HG02885 (cell line): Measurements from ENCODE around the gene LEKR1.
A peak's percentile ranks its signal among the peaks of the same experiment; 100 is the strongest.
"Not testable (repeated sequence)": the region's sequence is repeated elsewhere in the genome, so short reads cannot be mapped to it uniquely, and the experiment has no call there.

Experiments
- ATAC-seq: cut with Tn5 transposase; IDR thresholded peaks from one replicate; pipeline ENCODE4 v1.9.1; 2021; ENCODE audit warnings: mild to moderate bottlenecking; ENCODE audit not compliant: unreplicated experiment, poor library complexity

LEKR1 gene

DNA sequence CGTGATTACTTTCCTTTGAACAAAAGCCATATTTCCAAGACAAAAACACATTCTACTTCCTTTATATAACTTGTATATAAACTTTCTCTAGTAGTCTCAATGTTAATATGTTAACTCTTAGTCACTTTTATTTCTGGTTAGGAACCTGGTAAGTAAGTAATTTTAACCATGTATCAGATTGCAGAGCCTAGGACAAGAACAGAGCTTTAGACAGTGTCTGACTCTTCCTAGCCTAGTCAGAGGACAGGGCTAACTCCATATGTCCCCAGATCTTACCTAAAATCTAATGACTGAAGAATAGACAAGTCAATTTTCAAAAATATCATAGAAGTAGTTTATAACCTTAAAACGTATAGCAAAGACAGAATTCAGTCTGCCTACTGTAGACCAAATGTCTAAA, 8.3 kb downstream of the LEKR1 start:
- no peak for ATAC-seq

DNA sequence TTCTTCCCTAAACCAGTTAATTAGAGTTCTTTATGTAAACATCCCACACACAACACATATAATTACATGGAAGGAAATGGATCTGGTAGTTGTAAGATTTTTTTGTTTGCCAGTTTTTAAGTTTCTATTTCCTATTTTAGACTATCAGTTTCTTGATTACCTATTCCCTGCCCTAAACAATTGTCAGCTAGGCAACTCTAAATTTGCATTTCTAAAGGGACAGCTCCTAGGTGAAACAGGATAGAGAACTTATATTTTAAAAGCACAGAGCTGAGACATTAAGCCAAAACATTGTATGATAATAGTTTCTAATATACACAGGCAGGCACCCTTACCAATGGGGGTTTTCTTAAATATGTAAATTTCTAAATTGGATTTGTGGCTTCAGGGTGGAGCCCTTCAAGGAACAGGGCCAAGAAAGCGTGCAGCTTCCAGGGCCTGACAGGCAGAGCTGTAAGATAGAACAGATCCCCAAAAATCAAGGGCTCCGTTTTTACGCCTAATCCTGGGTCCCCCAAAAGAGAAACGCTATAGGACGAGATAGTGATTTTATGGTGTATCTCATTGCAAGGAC, 8.9 kb downstream of the LEKR1 start:
- ATAC-seq, result no peak

DNA sequence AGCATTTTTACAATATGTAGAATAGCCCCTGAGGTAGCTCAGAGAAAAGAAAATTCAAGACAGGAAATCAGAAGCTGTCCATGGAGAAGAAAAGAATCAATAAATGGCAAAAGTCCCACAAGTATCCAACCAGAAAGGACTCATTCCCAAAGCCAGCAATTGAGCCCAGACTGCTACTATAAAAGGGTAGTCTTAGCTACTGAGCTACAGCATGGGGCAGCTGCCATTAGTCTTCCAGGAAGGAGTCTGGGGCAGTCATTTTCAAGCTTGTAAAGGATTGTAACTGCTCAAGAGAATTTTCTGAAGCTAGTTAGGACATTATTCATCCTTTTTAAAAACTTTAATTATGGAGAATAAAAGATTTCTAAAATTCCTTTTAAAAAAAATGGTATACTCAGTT, 10.5 kb downstream of the LEKR1 start:
- ATAC-seq, result no peak

DNA sequence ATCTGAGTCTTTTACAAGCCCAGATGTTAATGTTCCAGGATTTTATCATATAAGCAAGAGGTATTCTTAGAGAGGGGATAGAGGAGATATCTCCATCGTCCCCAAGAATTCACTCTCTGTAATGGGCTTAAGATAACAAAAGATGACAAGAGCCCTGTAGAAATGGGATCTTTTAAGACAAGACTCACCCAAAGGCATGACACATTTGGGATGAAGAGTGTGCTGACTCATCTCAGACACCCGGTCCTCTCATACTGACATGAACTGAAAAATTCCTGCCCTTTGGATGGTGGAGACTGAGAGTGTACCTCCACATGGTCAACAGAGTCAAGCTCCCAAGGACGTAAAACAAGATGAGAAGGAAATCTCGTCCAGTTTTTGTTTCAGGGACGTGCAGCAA, 11.0 kb downstream of the LEKR1 start:
- ATAC-seq, result no peak

DNA sequence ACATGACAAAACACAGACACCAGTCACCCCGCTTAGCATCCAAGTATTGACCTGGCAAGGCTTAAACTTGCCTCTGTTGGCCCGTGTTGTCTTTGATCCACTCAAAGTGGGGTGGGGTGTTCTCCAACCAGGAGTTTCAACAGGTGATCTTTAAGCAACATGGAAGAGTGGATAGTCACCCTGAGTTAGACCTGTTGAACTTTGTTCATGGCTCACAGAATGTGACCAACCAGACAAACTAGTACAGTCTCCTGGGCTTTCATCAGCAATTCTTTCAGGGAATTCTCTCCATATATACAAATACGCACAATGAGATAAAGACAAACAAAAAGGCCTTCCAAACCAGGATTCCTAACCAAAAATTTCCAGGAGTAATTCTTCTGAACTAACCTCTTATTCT, 11.9 kb downstream of the LEKR1 start:
- no peak for ATAC-seq

DNA sequence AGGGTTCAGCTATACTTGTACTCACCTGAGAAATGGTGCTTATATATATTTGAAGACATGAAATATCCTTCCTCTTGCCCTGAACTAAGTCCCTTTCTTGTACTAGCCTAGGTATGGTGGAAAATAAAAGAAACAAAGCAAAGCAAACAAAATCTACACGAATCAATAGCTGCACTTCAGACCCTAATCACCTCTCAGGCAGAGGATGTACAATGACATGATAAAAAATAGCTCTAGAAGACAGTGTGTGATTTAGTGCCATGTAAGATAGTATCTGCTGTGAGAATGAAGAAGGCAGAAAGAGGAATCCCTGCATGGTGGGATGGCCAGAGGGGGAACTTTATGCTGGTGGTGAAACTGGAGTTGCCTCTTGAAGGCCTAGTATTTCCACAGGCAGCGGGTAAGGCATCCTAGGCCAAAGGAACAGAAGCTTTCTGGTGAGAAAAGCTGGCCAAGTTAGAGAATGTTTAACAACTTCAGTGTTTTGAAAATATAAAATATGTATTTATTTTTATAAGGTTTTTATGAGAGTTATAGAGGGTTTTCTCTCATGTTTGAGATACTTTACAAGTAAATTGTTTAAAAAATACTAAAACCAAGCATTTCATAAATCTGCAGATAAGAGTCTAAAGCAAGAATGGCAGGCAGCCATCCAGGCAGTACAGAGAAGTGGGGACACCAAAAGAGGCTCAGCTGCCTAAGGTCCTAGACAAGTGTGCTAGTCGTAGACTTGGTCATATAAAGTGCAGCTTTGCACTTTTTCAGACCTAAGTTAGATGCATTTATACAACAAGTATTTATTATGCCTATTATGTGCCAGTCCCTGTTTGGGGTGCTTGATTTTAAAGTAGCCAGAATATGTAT, 14.9 kb downstream of the LEKR1 start:
- ATAC-seq, result no peak

DNA sequence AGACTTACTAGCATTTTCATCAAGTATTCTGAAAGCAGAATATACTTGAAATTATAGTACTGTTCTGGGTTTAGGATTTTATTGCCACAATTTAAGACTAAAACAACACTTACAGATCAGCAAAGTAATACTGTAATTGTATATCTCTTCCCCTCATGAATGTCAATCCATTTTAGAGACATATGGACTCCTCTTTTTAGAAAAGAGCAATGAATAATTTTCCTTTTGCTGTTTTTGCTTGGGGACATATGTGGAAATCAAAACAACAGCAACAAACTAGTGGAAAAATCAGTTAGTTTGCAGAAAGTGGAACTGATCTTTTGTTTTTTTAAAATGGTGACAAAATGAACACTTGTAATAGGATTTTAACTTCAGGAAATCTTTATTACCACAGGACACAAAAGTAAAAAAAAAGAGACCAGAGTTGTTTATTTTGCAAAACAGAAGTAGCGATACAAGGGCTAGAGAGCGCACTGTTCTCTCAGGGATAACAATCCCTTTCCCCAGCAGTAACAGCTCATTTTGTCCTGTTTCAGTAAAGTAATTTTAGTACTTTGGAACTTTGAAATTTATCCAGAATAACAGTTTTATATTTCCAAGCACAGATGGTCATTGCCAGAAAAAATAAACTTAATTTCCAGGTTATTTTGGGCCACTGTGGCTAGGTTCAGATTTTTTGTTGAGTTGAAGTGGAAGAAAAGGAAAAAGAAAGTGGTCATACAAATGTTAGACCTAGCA, 17.1 kb downstream of the LEKR1 start:
- no peak for ATAC-seq

DNA sequence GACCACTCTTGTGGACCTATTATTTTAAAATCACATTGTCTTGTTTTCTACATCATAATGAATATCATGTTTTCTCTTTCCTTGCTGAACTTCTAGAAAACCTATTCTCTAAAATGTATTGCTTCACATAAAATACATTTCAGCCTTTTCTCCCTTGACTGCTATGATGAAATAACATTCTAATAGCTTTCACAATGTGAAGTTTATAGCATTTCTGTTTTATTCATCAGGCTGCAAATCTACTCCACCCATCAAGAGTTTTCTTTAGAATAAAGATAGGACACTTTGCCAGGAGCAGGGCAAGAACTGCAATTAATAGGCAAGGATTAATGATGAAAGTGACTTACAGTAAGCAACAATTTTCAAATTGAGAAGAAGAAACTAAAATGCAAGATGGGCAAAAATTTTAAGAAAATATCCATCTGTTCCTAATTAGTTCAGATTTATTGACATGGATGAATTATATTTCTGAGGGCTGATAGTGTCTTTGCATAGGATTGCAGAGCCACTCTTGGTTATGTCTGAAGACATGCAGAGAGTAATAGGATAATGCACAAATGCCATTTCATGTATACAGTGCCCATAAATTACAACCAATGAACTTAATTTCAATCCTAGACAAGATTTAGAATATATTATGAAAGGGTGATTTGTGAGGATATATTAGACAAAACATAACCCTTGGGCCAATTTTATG, 21.7 kb downstream of the LEKR1 start:
- no peak for ATAC-seq

DNA sequence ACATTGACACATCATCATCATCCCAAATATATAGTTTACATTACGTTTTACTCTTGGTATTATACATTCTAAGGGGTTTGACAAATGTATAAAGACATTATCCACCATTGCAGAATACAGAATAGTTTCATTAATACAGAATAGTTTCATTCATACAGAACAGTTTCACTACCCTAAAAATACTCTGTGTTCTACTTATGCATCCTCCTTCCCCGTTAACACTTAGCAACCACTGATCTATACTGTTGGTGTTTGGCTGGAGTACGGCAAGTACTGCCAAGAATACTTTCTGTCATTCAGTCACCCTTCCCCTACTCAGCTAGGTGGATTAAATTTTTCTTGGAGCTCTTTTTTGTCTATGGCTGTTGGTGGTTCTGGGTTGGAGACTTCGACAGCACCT, 33.4 kb downstream of the LEKR1 start:
- peak; percentile 99 for ATAC-seq

DNA sequence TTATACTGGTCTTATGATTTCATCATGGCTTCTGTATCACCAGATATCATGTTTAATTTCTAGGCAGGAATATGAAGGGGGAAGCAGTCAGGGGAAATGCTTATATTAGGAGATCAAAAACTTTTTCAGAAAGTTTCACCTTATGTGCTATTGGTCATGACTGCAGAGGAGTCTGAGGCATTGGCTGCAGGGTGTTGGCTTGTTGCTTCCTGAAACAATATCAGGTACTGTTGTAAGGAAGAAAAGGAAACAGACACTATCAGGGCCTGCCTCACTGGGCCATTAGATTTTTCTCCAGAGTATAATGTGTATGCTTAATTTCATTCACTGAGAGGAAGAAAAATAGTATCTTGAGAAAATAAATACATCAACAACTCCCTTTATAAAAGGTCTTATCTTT, 34.7 kb downstream of the LEKR1 start:
- no peak for ATAC-seq

DNA sequence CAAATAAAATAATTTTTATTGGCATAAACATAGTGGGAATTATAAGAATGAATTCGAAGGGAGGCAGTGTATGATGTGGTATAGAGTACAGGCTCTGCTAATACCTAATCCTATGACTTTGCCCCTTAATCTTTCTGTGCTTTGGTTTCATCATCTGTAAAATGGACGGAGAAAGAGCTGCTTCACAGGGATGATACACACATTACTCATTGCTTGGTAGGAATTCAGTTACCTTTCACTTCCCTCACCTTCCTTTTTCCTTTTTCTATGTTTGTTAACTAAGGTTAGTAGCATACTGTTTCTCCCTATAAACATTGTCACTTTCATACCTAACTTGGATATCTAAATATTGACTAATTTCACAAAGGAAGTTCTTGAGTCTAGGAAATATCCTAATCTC, 36.2 kb downstream of the LEKR1 start:
- no peak for ATAC-seq

DNA sequence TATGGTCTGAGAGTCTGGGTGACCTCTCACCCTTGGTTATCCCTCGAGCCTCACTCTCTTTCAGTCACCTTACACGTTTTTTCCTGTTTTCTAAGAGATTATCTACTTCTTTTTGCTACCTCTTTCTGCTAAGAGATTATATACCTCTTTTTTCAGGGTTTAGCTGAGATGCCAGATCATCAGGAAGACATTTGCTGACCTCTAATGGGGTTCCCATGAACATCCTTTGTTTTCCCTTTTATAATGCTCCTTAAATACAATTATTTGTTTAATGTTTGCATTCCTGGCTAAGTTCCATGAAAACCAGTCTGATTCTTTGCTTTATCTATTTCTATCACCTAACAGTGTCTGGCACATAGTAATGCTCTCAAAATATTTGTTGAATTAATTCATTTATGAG, 39.6 kb downstream of the LEKR1 start:
- ATAC-seq, result no peak

DNA sequence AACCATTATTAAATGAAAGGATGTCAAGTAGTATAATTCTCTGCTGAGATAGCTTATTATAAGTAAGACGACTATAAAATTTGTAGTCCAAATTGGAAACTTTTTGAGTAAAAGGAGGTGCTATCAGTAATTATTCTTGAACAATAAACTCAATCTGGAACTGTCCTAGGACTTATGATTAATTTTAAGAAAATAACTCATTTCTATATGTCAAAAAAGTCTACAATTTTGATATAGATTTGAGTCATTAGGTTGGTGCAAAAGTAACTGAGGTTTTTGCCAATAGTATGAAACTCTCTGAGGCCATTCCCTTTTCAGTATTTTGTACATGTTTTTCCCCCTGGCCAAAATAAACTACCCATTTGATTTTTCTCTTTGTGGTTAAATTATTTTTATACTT, 41.0 kb downstream of the LEKR1 start:
- no peak for ATAC-seq

DNA sequence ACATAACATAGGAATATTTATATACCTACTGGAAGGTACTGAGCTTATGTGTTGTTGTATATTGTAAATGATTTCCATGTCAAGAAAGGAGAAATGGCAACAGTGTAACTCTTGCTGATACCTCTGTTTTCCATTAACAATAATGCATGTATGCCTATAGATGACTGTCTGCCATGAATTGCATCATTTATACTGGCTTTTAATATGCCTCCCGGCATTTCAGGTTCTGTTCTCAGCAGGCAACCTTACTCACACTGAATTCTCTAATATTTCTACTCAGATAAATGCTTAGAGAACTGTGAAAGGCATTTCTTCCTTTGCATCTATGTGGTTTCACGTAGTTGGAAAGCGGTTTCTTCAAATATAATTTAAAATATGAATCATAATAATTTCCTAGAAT, 41.8 kb downstream of the LEKR1 start:
- no peak for ATAC-seq

DNA sequence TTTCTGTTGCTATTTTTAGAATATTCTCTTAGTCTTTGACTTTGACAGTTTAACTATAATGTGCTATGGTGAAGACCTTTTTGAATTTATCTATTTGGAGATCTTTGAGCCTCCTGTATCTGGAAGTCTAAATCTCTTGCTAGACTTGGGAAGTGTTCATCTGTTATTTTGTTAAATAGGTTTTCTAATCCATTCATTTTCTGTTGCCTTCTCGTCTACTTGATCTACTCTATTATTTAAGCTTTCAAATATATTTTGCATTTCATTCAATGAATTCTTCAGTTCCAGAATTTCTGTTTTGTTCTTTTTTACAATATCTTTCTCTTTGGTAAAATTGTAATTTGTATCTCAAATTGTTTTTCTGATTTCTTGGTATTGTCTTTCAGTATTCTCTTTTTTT, 47.8 kb downstream of the LEKR1 start:
- no peak for ATAC-seq

DNA sequence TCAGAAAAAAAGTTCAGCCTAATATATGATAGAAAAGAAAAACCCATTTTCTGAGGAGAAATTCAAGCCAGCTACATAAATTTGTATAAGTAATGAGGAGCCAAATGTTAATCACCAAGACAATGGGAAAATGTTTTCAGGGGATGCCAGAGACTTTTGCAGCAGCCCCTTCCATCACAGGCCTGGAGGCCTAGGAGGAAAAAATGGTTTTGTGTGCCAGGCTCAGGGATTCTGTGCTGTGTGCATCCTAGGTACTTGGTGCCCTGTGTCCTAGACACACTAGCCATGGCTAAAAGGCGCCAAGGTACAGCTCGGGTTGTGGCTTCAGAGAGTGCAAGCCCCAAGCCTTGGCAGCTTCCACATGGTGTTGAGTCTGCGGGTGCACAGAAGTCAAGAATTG, 53.3 kb downstream of the LEKR1 start:
- ATAC-seq, result not testable (repeated sequence)

DNA sequence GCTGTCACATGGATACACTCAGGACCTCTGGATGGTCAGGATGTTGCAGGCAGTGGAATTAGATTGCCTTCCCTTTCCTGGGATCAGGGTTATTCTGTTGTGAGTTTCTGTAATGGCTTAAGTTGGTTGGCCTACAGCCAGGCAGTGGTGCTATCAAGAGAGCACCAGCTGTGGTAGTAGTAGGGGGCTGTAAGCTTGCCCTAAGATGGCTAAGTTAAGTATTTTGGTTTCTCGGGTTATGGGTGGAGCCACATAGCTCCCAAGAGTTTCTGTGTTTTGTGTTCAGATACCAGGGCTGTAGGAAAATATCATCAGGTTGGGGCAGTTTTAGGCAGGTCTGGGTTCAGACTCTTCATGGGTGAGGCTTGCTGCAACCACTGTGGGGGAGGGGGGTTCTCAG, 59.6 kb downstream of the LEKR1 start:
- no peak for ATAC-seq

DNA sequence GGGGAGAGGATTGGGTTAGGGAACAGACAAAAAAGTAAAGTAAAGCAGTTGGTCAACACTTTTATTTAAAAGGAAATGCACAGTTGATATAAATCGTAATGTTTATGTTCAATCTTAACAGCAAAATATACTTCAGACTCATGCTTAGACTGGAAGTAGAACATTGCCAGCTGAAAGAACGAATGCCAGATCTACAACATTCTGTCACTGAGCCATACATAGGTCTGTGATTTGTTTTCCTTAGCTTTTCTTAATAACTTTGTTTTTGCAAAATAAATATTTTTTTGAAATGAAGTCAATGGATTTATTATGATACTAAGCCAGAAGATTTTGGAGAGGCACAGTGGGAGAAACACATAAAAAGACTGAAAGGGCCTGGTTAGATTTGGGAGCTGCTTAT, 62.0 kb downstream of the LEKR1 start:
- no peak for ATAC-seq

DNA sequence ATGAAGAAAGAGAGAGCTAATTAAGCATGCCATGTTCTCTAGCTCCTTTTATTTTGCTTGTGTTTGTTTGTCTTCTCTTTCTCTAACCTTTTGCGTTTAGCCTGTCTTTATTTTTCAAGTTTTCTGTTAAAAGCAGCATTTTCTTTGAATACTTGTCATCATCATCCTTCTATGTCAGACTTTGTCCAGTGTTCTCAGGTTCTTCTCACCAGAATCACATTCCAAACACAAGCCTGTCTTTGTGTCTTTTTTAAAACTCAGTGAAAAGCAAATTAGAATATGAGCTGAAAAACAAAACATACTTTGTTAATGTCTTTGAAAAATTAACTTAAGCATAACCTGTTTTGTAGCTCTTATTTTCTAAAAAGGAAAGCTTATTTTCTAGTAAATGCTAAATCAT, 62.4 kb downstream of the LEKR1 start:
- ATAC-seq, result no peak

DNA sequence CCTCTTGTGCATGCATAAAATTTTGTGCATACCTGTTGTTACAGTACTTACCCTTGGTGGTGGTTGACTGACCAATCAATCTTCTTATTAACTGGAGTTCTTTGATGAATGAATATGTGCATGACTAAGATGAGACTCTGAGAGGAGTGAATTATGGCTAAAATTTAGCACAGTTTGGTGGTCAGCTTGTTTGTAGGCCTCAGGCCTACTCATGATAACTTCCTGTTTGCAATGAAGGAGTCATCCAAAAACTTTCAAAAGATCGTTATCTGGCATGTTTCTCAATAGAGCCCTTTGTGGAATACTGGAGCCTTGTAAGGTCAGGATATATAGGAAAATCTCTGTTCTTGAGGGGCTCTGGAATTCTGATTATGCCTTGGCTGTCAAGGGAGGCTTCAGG, 66.5 kb downstream of the LEKR1 start:
- no peak for ATAC-seq

DNA sequence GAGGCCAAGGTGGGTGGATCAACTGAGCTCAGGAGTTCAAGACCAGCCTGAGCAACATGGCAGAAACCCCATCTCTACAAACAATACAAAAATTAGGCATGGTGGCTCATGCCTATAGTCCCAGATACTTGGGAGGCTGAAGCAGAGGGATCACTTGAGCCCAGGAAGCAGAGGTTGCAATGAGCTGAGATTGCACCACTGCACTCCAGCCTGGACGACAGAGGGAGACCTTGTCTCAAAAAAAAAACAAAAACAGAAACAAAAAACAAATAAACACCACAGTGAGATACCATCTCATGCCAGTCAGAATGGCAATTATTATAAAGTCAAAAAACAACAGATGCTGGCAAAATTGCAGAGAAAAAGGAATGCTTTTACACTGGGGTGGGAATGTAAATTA, 69.2 kb downstream of the LEKR1 start:
- ATAC-seq, result not testable (repeated sequence)
